NCI-H2107 treated with DMSO at 0.1 percent for 48 hours (cell line): ENCODE measurements around the gene BFSP1.

Experiments
- DNase-seq: peaks from one replicate; lab custom pipeline; 2025; ENCODE audit not compliant: unreplicated experiment; lab: John Stamatoyannopoulos, UW

Gene BFSP1

DNA sequence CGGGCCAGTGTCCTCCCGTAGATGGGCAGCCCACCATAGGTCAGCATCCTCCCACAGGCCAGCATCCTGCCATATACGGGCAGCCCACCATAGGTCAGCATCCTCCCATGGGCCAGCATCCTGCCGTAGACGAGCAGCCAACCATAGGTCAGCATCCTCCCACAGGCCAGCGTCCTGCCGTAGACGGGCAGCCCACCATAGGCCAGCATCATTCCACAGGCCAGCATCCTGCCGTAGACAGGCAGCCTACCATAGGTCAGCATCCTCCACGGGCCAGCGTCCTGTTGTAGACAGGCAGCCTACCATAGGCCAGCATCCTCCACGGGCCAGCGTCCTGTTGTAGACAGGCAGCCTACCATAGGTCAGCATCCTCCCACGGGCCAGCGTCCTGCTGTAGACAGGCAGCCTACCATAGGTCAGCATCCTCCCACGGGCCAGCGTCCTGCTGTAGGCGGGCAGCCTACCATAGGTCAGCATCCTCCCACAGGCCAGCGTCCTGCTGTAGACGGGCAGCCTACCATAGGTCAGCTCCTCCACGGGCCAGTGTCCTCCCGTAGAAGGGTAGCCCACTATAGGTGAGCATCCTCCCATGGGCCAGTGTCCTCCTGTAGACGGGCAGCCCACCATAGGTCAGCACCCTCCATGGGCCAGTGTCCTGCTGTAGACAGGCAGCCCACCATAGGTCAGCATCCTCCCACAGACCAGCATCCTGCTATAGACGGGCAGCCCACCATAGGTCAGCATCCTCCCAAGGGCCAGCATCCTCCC lies 62.9 kb downstream of the BFSP1 start:
- DNase-seq, result no peak

DNA sequence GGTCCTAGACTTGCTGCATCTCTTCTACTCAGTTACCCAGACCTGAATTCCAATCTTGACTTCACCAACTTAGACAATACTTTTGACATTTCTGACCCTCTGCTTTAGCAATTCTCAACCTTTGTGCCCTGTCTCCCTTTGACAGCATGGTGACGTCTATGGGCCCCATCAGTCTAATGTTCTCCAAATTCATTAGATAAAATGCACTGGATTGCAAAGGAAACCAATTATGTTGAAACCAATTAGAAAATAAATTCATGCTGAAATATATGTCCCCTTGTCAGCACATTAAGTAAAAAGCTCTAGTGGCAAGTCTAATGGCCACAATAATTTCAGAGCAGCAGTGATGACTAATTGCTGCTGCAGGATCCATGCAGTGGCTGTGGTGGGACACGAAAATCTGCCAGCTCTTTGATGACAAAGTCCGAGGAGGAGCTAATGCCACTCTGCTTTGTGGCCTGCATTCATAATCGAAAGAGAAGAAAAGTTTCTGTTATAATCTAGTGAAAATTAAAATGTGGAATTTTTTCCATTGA lies 64.0 kb downstream of the BFSP1 start:
- DNase-seq, result no peak

DNA sequence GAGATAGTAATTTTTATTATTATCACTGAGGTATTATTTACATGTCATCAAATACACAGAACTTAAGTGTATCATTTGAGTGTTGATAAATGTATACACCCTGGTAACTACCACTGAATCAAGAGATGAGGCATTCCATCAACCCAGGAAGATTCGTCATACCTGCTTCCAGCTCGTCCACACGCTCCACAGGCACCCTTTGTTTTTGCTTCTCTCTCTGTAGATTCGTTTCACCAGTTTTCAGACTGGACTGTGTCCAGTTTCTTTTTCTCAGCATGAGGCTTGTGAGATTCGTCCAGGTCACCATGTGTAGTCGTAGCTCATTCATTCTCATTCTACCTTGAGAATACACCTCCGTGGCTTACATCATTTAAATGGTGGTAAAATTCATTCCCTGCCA lies 64.5 kb downstream of the BFSP1 start:
- DNase-seq, result no peak

DNA sequence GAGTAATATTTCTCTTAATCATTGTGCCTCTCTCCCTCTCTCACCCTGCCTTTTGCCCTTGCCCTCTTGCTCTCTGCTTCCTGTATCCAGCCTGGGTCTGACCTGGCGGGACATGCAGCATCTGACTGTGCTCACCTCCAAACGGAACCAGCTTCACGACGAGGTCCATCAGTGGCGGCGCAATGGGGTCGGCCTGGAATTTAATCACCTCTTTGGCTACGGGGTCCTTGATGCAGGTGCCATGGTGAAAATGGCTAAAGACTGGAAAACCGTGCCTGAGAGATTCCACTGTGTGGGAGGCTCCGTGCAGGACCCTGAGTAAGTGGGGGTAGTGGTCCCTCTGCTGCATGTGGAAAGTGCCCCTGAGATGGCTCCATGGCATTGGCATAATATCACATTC lies 65.9 kb downstream of the BFSP1 start:
- DNase-seq, result no peak

DNA sequence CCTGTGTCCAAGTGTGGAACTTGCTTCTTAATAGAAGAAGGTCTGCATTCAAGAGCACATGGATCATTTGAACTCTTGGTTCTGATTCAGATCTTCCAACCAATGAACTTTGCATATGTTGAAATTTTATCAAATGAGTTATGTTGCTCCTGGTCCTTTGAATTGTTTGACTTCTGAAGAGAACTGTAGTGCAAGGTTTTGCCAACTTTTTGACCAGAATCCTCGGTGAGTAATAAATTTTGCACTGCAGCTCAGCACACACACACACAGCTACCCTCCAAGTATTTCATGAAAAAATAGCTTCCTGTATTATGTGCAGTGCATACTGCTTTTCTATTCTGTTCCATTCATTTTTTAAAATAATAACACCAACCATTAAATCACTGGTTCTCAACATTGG lies 67.5 kb downstream of the BFSP1 start:
- no peak for DNase-seq

DNA sequence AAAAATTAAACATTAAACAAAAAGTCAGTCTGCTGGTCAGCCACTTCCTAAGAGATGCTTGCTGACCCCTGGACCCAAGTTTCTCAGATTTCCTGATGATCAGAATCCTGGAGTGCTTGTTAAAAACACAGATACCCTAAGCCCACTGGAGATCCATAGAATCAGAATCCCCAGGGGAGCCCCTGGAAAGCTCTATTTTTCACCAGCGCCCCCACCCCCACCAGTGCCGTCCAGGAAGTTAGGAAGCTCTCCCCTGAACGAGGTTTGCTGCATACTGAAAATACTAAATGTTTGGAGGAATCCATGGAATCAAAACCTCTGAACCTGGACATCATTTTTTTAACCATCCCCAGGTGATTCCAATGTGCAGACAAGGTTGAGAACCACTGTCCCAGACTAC lies 69.2 kb downstream of the BFSP1 start:
- no peak for DNase-seq

DNA sequence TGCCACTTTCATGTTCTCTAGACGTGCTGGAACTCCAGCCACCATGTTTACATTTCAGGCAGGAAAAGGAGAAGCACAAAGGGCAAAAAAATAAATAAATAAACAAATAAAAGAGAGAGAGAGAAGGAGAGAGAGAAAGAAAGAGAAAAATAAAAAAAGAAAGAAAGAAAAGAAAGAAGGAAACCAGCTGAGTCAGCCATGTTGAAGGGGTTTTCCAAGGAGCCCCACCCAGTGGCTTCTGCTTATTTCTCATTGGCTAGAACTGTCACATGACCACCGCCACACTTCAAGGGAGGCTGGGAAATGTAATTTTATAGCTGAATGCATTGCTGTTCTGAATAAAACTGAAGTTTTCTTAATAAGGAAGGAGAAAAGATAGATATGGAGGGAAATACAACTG lies 71.1 kb downstream of the BFSP1 start:
- no peak for DNase-seq

- no peak for DNase-seq
Measured at GRCh38 chr20:17457588-17458190, 73.5 kb downstream of the BFSP1 start.

DNA sequence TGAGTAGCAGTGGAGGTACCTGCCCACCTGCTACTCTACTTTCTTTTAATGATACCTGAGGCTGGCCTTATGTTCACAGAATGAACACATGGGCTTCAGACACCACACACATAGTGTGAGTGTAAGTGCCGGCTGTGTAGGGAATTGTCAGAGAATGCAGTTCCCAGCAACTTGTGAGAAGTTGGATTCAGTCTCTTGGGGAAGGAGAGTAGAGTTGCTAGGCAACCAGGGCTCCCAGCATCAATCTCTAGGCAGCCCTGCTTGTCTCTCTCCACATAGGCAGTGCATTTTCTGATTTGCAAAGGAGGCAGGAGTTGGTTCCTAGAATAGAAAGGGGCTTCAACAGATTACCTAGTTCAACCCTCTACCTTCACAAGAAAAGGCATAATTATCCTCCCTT lies 74.1 kb downstream of the BFSP1 start:
- DNase-seq, result no peak

GRCh38 chr20:17456279-17456678 lies 74.9 kb downstream of the BFSP1 start:
- no peak for DNase-seq

DNA sequence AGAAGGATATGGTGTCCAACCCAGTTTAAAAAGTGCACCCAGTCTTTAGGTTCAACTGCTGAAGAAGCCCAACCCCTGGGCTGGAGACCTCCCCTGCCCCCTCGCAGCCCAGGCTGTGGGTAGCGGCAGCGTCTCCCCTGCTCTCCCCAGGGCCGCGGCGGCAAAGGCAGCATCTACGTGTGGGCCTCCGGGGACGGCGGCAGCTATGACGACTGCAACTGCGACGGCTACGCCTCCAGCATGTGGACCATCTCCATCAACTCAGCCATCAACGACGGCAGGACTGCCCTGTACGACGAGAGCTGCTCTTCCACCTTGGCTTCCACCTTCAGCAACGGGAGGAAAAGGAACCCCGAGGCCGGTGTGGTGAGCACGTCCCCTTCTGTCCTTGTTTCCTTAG lies 77.6 kb downstream of the BFSP1 start:
- DNase-seq, result no peak

- no peak for DNase-seq
Measured at GRCh38 chr20:17452441-17452840, 78.7 kb downstream of the BFSP1 start.

DNA sequence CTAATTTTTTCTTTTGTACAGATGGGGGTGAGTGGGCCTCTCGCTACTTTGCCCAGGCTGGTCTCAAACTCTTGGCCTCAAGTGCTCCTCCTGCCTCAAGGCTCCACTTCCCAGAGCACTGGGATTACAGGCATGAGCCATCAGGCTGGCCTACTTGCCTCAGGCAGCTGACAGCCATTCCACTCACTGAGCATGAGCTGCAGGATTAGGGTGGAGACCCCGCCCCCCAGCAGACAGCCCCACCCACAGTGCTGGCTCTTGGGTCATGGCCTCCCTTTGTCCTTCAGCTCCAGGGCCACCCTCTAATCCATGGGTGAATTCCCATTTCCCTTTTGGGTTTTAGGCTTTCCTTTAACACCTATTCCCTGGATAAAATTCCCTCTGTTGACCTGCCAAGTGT lies 82.1 kb downstream of the BFSP1 start:
- DNase-seq, result no peak

DNA sequence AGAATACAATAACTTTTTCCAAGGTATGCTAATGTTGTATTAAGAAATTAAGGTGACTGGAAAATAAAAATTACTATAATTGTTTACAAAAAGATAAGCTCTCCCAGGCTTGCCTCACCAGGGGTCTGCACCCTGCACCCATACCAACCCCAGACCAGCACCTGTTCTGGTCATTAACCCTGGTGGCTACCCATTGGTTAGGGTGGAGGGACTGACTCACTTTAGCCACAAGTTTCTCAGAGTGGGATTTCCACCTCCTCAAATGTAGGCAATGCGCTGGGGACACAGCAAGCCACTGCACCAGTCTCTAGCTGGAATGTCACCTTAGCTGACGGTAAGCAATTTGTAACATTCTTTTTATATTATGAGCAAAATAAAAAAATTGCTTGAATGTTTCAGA lies 83.1 kb downstream of the BFSP1 start:
- DNase-seq, result no peak

DNA sequence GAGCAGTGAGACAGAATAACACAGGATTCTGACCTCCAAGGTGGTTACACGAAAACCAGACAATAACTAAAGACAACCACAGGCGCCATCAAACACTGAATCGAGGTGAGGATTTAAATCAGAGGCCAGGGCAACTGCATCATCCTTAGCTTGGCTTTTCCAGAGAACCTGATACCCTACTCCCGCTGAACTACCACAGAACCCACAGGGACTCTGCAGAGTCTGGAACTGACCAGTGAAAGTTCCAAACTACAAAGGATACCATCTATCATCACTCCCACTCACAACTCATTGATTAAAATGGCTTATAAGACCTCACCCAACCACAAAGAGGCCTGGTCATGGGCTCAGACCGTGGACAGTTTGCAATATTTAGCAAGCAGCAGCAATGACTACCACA lies 85.0 kb downstream of the BFSP1 start:
- DNase-seq, result no peak

DNA sequence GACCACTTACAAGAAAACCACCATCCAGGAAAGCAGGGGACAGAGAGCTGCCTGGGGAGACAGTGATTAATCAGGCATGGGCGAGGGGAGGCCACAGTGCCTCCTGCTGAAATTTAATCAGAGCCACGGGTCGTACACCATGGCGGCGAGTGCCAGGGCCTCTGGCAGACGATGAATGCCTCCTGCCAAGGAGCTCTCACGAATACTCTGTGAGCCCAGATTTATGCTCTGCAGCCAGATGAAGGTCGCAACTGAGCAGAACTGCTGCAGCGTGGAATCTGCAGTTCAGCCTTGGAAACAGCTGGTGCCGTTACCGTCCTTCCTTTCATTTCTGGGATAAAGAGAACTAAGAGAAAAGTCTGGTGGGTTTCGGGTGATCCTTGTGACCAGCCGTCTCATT lies 85.6 kb downstream of the BFSP1 start:
- no peak for DNase-seq

DNA sequence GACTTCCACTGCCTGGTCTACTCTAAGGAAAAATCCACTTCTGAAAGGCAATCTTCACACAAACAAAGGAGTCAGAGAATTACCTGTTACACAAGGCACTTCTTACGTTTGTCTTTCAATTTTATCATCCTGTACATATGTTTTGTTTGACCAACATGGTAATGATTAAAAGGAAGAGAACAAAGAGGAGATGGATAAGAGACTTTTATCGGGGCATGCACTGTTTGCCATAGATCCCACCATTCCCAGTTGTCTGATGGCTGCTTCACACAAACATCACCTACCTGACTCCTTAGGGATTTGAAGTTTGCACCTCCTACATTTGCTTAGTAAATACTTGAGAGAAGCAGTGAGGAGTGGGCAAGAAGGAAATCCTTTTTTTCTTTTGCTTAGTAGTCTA lies 87.1 kb downstream of the BFSP1 start:
- no peak for DNase-seq
